EH (cell line): ENCODE data around the gene NKRF.
A peak's percentile ranks its signal among the peaks of the same experiment; 100 is the strongest.
"Not testable (repeated sequence)": the region's sequence is repeated elsewhere in the genome, so short reads cannot be mapped to it uniquely, and the experiment has no call there.

ENCODE experiments used
- DNase-seq: peaks from one replicate; pipeline ENCODE4 v3.0.0-alpha.2; 2015; ENCODE audit warnings: low read depth

Gene NKRF

DNA sequence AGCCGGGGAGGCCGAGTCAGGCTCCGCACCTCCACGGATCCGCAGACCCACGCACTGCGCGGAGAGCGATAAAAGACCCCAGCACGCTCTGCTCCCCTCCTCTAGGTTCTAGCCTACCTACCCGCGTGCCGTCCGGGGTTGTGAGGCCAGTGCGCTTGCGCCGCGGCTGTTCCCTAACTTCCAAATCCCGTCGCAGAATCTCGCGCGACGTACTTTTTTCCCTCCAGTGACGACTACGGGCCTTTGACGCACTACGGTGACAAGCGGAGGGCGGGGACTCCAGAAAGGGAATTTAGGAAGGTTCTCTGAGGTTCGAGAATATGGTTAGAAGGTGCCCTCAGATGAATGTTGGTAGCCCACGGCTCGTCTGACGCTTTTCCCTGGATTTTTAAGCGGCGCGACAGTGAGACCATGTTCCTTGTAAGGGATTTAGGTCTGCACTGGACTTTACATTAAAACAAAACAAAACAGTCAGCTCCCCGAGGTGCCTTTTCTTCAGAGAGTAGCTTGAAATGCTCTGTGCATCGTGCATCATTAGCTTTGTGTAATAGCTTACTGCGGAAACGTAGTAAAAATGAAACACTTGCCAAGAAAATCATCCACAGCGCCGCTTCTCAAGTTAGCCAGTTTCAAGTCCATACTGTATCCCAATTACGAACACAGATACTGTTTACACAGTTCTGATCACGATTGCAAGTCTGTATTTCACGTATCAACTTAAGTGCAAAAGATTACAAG, at the start of gene NKRF:
Gene NKRF (minus strand): TSS at position 145 of the 738 bp plus-strand sequence.
- peak; percentile 91 for DNase-seq

GRCh38 chrX:119655125-119655524, 48.9 kb upstream of the NKRF start:
- peak; percentile 88 for DNase-seq

- peak; percentile 59 for DNase-seq
Measured at GRCh38 chrX:119654112-119654531, 47.9 kb upstream of the NKRF start.

DNA sequence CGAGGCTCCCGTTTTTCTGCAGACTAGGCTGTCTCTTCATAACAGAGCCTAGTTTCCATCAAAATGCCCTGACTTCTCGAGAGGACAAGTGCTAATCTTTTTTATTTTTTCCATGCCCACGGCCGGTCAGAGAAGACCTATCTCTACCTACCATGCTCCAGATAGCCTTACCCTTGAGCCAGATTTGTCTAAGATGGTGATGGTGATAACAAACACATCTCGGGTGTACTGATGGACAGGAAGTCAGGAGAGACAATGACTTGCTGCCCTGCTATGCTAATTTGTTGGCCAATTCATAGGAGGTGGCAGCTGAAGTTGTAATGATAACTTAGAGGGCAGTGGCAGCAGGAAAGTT, 42.2 kb upstream of the NKRF start:
- DNase-seq = peak; percentile 40

DNA sequence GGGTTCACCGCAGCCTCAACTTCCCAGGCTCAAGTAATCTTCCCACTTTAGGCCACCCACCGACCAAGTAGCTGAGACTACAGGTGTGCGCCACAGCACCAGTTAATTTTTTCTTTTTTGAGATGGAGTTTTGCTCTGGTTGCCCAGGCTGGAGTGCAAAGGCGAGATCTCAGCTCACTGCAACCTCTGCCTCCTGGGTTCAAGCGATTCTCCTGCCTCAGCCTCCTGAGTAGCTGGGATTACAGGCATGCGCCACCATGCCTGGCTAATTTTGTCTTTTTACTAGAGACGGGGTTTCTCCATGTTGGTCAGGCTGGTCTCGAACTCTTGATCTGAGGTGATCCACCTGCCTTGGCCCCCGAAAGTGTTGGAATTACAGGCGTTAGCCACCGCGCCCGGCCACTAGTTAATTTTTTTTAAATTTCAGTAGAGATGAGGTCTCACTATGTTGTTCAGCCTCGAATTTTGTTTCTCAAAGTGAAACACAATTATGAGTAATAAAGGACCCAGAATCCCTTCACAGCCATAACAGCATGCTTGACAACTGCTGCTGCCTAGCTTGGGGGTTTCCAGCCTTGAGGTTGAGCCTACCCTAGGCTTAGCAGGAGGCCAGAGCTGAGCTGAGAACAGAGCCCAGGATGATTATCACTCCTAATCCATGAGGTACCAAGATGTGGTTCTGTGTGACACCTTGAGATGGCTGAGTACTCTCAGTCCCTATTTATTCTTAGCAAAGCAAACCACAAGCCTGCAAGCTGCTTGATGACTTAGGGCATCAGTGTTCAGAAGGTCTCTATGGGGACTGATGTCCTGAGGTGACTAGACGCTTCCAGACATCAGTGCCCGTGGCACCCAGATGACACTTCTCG, 41.6 kb upstream of the NKRF start:
- no peak for DNase-seq

DNA sequence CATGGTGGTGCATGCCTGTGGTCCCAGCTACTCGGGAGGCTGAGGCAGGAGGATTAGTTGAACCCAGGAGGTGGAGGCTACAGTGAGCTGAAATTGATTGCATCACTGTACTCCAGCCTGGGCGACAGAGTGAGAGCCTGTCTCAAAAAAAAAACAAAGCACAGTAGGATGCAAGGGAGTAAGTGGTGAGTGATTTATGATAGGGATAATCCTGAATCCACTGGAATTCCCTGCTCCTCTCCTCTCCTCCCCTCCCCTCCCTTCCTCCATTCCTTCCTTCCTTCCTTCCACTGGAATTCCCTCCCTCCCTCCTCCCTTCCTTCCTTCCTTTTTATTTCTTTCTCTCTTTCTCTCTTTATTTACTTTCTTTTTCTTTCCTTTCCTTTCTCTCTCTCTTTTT, 40.9 kb upstream of the NKRF start:
- peak; percentile 9 for DNase-seq

- DNase-seq = no peak
Measured at GRCh38 chrX:119646515-119646914, 40.3 kb upstream of the NKRF start.

DNA sequence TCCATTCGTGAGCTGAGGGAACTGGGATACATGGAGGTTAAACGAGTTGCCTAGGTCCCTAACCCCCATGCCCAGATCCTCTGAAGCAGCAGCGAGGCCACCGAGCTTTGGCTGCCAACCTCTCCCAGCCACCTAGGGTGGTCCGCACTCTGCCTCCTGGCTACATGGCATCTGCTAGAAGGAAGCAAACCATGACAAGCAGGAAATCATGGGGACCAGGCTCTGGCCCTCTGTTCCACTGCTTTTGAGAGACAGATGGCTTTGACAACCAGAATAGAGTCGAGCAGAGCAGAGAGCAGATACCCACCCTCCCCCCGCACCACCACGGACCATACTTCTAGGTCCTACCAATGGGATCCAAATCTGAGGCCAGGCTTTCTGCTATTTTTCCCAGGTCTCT, 37.5 kb upstream of the NKRF start:
- no peak for DNase-seq

DNA sequence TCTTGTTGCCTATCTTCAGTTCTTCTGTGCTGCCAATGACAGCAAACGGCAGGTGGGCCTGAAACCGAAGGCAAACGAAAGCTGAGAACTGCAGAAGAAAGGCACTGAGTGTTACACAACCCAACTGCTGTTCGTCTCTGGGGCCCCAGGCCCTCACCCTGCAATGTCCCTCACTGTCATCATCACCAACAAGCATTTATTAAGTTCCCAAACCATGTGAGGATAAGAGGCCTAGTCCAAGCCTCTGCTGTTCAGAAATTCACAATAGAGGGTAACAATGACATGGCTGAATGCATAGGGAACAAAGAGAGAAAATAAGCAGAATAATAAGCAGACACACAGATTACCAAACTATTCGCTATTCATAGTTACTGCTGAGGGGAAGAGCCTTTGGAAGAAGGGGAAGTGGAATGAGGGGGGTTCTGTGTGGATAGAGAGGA, 34.5 kb upstream of the NKRF start:
- no peak for DNase-seq

DNA sequence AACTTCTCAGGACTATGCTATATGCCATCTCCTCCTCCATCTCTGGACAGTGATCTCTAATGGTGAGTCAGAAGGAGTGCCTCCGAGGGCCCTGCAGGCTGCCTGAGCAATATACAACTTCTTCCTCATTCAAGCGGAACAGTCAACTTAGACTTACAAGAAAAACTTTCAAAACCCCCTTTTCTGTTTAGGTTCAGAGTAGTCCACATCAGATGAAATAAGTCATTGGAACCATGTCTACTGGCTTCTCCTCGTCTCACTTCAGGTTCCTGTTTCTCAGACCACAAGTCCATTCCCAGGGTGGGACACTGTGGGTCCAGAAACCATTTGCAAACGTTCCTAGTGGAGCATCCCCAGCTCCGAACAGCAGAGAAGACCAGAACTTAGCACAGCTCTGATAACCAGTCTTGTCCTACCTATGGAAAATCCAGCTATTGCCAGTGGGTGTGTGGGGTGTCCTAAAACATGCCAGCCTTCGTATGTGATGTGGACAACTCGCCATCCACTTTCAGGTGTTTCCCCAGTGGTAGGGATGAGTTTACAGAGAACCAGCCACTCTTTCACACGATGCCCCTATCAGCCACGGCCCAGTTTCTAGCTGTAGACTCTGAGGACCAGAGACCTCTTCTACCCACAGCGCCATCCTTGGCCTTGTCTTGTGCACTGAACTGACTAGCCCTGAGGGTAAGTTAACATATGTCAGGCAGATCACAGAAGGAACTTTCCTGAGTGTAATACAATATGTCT, 32.7 kb upstream of the NKRF start:
- DNase-seq = no peak

DNA sequence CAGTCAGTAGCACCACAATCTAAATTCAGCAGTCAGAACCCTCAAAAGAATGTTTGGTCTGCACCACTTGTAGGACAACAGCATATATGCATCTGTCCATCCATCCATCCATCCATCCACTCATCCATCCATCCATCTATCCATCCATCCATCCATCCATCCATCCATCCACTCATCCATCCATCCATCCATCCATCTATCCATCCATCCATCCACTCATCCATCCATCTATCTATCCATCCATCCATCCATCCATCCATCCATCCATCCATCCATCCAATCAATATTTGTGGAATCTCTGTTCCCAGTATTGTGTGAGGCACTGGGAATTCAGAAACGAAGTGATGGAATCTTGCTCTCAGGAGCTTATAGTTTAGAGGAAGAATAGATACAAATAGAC, 31.2 kb upstream of the NKRF start:
- not testable (repeated sequence) for DNase-seq

- DNase-seq = no peak
Measured at GRCh38 chrX:119636419-119636818, 30.2 kb upstream of the NKRF start.

- no peak for DNase-seq
Measured at GRCh38 chrX:119635799-119636198, 29.6 kb upstream of the NKRF start.

DNA sequence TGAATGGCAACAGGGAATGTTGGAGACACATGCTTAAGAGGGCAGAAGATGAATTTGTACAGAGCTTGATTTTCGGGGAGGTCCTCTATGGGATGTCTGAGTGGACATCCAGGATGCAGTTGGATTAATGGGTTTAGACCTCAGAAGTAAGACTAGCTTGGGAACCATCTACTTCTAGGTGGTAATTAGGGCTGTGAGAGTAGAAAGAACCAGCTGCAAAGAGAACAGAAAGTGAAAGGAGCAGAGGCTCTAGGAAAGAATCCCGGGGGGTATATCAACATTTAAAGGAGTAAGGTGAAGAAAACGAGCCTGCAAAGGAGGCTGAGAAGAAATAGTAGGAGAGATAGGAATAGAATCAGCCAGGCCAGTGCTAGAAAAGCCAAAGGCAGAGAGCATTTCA, 29.0 kb upstream of the NKRF start:
- DNase-seq = no peak

DNA sequence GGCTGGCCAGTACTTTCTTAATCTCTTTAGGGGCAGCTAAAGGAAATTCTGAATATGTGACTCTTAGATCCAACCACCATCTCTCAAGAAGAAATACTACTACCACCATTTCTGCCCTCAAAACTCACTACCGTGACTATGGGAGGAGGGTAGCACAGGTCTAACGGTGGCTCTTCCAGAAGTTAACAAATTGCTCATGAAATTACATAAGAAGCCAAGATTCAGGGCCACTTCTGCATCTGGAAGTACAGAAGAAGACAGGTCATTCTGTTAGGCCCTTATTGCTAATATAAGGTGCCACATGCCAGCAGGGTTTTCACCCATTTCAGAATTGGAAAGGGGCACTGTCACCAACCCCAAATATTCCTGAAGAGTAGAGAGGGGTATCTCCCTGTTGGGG, 19.6 kb upstream of the NKRF start:
- DNase-seq = no peak

- DNase-seq = no peak
Measured at GRCh38 chrX:119624951-119625668, 18.9 kb upstream of the NKRF start.

DNA sequence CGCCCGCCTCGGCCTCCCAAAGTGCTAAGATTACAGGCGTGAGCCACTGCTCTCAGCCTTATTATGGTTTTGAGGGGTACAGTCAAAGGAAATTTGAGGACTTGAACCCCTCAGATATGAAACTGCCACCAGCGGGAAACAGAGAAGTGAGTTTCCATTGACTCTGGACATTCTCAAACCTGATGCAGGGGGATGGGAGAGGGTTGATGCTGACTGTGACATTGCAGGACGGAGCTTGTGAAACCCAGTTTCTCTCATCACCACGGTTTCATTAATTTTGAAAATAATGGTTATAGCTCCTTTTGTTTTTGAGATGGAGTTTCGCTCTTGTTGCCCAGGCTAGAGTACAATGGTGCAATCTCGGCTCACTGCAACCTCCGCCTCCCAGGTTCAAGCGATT, 18.2 kb upstream of the NKRF start:
- DNase-seq = no peak

DNA sequence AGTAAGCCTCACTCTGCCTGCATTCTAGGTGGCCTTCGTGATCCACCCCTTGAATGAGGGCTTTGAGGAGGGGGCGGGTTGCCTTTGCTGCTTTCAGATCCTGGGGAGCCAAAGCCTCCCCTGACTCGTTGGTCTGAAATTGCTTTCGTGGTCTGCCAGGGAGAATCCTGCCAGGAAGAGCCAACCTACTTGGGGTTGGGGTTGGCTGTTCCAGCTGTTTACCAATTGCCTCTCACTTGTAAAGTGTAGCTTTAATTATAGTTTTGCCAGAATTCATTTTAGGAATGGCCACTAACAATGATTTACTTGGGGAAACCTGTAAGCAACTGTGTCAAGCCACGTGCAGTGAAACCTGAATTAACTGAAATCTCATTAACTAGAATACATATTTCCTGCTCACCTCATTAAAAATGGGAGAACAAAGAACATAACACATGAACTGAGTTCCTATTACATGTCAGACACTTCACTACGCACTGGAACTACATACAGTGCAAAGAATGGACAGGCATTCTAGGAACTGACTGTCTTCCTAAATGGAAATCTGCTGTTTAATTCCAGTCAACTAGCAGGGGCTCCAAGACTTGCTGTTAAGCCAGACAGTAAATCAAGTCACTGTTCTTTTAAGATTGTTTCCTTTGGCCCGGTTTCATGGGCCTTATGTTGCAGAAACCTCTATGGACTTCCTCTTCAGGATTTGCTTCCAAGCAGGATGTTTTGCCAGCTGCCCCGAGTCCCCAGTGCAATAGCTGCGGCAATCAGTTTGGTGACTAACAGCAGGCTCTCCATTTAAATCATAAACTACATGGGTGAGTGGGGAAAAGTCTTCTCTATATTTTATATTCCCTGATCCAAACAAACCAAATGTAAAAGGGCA, 16.4 kb upstream of the NKRF start:
- peak; percentile 83 for DNase-seq

DNA sequence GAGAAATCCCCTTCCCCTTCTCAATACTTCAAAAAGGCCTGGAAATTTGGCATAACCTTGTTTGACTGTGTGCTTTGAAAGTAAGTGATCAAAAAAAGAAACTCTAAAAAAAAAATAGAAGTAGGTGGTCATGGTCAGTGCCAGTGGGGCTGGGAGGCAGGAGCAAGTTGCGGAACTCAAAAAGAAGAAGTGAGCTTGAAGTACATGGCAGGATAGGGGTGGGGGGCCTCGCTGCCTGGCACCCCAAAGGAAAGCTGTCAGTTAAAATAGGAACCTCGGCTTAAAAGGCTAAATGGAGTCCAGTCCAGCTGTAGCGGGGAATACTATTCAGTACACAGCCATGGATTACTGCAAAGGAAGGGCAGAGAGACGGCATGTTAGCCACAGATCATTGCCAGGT, 12.2 kb upstream of the NKRF start:
- DNase-seq = no peak

DNA sequence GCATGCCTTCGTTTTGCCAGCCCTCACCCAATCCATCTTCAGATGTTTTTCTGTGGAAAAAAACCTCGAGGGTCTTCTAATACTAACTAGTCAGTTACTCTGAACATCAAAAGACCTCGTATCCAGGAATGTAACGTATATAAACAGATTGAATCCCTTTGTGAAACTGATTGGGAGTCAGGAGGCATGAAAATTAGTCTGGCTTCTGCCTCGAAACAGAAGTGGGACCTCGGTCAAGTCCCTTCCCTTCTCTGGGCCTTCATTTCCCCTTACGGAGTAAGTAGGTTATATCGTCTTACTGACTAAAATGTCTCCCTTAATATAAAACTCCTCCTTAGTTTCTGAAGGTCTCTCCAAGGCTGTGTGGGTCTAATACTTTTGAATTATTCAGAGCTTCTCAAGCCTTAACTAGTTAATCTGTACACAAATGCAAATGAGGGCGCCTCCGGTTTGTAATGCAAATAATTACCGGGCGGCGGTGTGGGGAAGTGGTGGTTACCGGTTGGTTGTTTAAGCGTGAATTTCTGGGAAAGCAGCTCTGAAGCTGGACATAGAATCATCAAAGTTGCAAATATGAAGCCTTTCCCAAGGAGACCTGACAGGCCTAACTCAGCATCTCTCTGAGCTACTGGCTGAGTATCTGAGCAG, 11.4 kb upstream of the NKRF start:
- no peak for DNase-seq

- no peak for DNase-seq
Measured at GRCh38 chrX:119614776-119615175, 8.6 kb upstream of the NKRF start.
